HG03469 (cell line): ENCODE results near the gene DPEP1.
"Not testable (repeated sequence)": the region's sequence is repeated elsewhere in the genome, so short reads cannot be mapped to it uniquely, and the experiment has no call there.

Source experiments
- ATAC-seq: cut with Tn5 transposase; IDR thresholded peaks from one replicate; pipeline ENCODE4 v1.9.1; 2021; ENCODE audit warnings: mild to moderate bottlenecking, moderate library complexity, moderate number of reproducible peaks; ENCODE audit not compliant: unreplicated experiment

Gene DPEP1

GRCh38 chr16:89645122-89645521, 31.7 kb downstream of the DPEP1 start:
- no peak for ATAC-seq

DNA sequence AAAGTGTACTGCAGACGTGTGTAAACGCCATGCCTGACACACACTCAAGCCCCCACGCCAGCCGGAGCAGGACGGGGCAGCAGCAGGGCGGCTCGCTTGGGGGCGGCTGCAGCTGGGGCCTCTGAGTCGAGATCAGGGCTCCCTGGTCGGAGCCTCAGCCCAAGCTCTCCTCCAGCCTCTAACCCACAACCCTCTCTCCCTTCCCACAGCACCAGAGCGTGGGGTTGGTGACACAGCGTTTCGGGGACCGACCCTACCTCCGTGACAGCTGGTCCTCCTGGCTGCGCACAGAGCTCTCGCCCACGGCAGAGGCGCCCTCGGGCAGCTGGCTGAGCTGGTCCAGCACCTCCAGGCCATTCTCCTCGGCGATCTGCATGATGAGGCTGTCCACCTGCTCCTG, 32.8 kb downstream of the DPEP1 start:
- no peak for ATAC-seq

GRCh38 chr16:89646906-89647305, 33.5 kb downstream of the DPEP1 start:
- no peak for ATAC-seq

DNA sequence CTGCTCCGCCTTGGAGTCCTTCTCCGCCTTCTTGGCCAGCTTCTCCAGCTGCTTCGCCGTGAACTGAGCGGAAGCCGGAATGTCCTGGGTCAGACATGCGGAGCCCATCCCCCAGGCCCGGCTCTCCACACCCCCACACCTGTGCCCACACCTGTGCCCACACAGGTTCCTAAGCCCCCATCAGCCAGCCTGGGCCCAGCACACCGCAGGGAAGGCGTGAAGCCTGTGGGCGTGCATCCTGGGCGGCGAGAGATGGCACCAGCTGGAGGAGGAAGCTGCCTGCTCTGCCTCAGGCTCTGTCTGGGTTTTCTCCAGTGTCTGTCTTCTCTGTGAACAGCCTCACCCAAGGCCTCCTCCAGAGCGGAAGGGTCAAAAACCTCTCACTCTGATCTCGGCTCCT, 38.1 kb downstream of the DPEP1 start:
- ATAC-seq = no peak

GRCh38 chr16:89653656-89654295, 40.3 kb downstream of the DPEP1 start:
- ATAC-seq = no peak

DNA sequence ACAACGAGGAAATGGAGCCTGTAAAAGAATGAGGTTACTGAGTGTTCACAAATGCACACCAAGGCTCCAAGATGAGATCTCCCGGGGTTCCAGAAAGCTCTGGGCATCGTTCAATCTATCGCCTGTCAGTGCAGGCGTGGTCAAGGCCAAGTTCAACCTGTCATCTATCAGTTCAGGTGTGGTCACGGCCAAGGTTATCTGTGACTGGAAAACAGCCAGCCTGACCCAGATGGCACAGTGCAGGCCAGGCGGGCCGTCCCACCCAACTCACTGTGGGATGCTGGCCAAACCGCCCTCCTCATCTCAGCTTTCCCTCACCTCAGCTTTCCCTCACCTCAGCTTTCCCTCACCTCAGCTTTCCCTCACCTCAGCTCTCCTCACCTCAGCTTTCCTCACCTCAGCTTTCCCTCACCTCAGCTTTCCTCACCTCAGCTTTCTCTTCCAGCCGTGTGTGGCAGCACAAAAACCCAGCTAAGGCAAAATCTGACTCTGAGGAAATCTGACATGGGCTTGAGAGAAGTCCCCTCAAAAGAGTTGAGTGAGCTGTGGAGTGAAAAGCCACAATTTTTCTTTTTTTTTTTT, 41.7 kb downstream of the DPEP1 start:
- ATAC-seq = no peak

- no peak for ATAC-seq
Measured at GRCh38 chr16:89656435-89657121, 43.1 kb downstream of the DPEP1 start.

- peak; percentile 85 for ATAC-seq
Measured at GRCh38 chr16:89657442-89658220, 44.2 kb downstream of the DPEP1 start, which contains the start of the genes CHMP1A and SPATA33. Gene CHMP1A, minus strand, starts transcription at chr16:89657708. Its CDS starts 120 bp downstream, at chr16:89657588. Gene SPATA33, plus strand, starts transcription at chr16:89657836. Its CDS starts 76 bp downstream, at chr16:89657912.

- ATAC-seq = no peak
Measured at GRCh38 chr16:89658221-89658879, 44.9 kb downstream of the DPEP1 start.

GRCh38 chr16:89660146-89660545, 46.7 kb downstream of the DPEP1 start:
- no peak for ATAC-seq

DNA sequence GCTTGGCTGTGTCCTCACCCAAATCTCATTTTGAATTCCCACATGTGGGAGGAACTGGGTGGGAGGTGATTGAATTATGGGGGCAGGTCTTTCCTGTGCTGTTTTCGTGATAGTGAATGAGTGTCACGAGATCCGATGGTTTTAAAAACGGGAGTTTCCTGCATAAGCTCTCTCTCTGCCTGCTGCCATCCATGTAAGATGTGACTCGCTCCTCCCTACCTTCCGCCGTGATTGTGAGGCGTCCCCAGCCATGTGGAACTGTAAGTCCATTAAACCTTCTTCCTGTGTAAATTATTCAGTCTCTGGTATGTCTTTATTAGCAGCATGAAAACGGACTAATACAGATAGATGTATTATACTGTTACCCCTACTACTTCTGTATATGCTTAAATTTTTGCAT, 47.8 kb downstream of the DPEP1 start:
- no peak for ATAC-seq

DNA sequence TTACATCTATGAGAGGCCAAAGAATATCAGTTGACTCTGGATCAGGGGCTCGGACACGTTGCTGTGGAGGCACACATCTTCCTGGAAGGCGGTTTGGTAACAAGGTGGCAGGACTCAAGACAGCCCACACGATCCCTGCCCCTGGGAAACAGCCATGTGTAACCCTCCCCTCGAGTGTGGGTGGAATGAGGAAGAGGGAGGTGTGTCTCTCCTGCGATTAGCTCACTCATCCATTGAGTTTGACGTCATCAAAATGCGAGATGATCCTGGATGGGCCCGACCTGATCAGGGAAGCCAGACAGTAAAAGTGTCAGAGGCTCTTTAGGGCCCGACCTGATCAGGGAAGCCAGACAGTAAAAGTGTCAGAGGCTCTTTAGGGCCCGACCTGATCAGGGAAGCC, 50.8 kb downstream of the DPEP1 start:
- ATAC-seq = not testable (repeated sequence)

DNA sequence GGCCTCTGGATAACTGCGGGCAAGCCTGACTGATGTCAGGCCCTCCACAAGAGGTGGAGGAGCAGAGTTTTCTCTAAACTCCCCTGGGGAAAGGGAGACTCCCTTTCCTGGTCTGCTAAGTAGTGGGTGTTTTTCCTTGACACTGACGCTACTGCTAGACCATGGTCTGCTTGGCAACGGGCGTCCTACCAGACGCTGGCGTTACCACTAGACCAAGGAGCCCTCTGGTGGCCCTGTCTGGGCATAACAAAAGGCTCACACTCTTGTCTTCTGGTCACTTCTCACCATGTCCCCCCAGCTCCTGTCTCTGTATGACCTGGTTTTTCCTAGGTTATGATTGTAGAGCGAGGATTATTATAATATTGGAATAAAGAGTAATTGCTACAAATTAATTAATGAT, 53.6 kb downstream of the DPEP1 start:
- ATAC-seq = not testable (repeated sequence)

- no peak for ATAC-seq
Measured at GRCh38 chr16:89667633-89668032, 54.2 kb downstream of the DPEP1 start.

DNA sequence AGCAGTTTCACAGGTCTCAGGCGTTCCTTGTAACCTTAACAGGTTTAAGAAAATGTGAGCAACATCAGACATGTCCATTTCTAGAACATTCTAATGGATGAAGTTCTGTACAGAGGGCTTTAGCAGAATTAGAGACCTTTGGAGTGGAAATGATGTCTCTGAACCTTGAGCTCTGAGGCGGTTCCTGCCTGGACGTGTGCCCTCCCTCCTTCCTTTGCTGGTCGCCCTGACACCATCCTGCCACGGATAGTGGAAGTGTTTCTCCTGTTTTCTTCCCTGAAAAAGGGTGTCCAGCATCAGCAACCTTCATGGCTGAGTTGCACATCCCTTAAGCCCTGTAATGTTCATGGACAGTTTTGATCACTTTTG, 55.3 kb downstream of the DPEP1 start:
- no peak for ATAC-seq

DNA sequence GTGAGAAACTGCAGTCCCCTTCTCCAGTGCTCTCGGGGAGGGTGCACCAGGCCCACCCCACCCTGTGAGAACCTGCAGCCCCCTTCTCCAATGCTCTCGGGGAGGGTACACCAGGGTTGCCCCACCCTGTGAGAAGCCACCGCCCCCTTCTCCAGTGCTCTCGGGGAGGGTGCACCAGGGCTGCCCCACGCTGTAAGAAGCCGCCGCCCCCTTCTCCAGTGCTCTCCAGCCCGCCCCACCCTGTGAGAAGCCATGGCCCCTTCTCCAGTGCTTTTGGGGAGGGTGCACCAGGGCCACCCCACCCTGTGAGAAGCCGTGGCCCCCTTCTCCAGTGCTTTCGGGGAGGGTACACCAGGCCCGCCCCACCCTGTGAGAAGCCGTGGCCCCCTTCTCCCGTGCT, 56.3 kb downstream of the DPEP1 start:
- ATAC-seq = no peak

DNA sequence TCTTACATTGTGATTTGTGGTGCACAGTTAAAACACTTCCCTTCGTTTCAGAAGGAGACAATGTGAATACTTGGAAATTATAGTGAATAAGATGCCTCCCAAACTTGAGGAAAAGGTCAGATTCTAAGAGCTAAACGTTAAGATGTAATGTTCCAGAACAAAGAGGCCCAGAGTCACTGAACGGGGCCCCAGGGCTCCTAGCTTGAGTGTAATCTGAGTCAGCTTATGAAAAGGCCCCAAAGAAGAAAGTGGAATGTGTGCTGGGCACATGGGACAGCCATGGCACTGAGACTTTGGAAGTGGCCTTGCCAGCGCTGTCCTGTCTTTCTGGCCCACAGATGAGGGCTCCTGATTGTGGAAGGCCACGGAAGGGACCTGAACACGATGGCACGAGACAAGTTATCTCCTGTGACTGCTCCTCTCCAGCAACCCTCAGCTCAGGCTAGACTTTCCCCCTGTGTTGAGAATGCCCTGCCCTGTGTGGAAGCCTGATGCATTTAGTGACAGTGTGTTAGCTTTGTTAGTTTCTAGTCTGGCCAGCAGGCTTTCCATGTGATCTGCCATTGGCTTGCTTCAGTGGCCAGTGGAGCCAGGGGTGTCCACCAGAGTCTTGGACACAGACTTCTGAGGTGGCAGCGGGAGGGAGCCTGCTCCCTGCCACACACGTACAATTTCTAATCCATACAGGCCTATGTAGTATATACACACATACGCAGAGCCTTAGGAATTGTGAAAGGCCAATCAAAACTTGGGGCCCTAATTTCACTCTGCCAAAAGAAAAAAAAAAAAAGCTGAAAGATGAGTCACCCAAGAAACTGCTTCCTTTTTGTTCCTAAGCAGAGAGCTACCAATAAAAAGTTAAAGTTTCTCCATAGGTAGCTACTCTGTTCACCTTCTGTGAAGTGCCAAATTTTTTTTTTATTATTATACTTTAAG, 57.3 kb downstream of the DPEP1 start:
- no peak for ATAC-seq

GRCh38 chr16:89671565-89671964, 58.1 kb downstream of the DPEP1 start:
- ATAC-seq = not testable (repeated sequence)

DNA sequence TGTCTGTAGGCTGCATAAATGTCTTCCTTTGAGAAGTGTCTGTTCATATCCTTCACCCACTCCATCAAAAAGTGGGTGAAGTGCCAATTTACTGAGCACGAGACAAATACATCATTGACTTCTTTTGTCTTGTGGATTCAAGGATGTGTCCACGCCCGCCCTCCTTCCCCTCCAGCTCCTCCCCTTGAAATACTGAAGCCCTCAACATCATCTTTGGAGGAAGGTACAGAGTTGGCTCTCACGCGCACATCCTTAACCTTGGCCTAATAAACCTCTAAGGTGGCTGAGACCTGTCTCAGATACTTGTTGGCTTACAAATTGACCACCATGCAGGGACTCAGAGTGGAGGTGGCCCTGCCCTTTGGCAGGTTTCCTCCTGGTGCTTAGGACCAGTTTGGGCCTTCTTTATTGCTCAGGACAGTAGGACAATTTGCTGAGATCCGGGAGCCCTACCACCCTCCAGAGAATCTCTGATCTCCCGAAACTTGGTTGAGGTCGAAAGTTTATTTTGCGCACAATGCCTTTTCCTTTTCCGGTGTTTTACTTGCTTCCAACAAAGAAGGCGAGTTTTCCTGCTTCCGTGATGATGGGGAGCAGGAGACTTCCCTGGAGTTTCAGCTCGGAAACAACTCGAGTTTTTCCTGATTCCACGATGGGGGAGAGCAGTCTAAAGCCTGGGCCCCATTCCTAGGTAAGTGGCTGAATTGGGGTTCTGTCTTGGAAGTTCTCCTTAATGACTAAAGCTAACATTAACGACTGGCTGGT, 58.9 kb downstream of the DPEP1 start:
- no peak for ATAC-seq
